DMS53 treated with DMSO at 0.1 percent for 48 hours (cell line): Measurements from ENCODE around the gene DDX1.
"Not testable (repeated sequence)": the region's sequence is repeated elsewhere in the genome, so short reads cannot be mapped to it uniquely, and the experiment has no call there.

ENCODE experiments used
- DNase-seq: peaks from one replicate; lab custom pipeline; 2025; ENCODE audit not compliant: unreplicated experiment; lab: John Stamatoyannopoulos, UW

Gene DDX1

DNA sequence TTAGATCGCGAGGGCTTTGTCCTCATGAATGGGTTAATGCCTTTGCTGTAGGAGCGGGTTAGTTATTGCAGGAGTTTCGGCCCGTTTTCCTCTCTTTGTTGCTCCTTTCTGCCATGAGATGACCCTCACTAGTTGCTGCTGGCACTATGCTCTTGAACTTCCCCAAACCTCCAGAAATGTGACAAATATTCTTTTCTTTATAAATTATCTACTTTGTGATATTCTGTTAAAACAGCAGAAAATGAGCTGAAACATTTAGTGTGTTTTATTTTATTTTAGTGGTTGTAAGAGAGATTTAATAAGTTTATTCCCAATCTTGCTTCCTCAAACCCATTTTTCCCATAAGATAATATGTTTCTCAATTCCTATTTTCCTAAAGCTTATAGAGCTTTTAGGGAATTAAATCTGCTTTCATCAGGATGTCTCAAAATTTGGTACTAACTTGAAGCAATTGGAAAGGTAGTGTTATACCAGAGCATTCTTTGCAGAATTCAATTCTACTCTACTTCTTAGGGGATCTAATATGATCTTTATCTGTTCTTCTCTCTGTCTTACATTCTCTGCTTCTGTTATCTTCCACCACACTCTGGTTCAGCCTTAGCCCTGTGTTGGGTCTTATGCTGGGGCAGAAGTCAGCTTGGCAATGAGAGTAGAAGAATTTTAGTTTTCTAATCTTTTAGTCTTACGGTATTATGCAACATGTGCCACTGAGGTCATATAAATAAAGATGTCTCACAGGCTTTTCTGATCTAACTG lies 23.1 kb downstream of the DDX1 start:
- DNase-seq, result no peak

DNA sequence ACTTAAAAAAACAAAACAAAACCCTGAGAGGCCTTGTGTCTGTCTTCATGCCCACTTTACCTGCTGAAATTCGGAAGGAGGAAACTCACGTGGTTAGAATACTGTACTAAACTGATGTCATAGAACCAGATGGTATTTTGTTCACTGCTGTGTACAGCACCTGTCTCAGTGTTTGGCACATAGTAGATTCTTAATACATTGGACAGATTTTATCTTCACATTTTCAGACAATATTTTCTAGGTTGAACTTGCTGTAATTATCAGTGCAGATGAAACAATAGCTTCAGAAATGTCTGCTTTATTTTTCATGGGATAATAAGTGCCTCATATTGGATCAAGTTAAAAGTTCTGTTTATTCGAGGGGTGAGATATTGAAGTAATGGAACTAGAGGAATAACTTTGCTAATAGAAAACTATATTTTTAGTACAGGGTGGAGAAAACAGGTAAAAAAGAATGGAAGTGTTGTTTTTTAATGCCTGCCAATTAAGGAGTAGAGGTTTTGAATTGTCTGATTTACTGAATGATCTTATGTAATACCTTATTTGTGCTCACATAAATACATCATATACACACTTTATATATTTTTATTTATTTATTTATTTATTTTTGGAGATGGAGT lies 23.7 kb downstream of the DDX1 start:
- DNase-seq, result no peak

DNA sequence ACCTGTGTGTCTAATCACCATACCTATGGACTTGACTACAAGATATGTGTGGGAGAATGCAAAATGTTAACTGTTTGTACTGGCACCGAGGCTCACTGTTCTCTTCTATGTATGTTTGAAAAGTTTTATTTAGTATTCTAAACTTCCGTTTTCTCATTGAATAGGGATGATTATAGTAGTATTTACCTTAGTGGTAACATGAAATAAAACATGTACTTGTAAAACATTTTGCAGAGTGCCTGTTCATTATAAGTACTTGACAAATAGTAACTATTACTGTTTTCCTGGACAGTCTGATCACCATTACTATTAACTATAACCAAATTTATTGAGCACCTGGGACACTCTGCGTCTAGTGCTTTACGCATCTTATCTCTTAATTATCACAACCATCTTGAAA lies 24.8 kb downstream of the DDX1 start:
- no peak for DNase-seq

DNA sequence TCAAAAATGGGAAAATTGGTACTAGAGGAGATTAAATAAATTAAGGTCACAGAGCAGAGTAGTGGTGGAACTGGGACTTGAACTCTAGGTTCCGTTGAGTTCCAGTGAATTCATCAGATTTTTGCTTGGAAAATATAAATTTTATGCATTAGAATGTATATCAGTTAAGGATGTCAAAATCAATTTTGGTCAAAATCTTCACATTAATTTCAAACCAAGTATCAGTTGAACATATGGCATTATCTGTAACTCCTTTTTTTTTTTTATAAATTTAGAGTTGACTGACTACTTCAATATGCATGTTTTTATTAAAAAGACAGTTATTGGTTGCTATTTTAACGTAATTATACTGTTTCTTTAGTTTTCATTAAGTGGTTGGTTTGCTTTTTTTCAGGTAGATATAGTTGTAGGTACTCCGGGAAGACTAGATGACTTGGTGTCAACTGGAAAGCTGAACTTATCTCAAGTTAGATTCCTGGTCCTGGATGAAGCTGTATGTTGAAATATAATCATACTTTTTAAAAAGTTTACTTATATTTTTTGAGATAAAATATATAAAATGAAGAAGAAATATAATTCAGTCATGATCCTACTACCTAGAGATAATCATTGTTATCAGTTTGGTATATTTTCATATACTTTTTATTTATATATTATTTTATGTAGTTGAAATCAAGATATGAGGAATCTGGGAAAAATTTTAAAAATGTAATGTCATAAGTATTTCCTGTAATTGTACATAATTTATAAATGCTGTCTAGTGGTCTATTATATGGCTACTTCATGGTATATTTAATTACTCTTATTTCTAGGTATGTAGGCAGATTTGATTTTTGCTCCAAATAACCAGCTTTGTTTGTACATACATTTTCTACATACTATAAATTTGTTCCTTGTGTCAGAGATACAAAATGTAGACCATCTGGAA lies 25.4 kb downstream of the DDX1 start:
- no peak for DNase-seq

DNA sequence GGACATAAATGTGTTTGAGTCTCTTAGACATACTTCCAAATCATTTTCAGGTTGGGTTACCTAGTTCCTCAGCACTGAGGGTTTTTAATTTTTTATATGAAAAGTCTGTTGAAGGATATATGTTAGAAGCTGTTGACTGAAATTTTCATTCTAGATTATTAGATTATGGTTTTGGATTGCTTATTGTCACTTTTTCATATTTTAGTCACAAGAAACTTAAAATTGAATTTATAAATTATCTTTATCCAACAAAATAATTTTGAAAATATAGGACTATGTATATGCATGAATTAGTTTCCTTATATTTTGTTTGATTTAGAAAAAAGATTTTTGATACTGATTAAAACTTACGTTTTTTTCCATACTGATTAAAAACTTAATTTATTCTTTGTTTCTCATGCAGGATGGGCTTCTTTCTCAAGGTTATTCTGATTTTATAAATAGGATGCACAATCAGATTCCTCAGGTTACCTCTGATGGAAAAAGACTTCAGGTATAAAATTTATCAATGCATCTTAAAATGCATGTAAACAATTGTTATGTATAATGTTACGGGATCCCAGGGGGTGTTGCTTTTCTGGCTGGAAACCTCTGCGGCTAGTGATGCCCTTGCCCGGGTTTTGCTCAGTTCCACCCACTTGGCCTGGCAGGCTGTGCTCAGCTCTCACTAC lies 26.2 kb downstream of the DDX1 start:
- no peak for DNase-seq

DNA sequence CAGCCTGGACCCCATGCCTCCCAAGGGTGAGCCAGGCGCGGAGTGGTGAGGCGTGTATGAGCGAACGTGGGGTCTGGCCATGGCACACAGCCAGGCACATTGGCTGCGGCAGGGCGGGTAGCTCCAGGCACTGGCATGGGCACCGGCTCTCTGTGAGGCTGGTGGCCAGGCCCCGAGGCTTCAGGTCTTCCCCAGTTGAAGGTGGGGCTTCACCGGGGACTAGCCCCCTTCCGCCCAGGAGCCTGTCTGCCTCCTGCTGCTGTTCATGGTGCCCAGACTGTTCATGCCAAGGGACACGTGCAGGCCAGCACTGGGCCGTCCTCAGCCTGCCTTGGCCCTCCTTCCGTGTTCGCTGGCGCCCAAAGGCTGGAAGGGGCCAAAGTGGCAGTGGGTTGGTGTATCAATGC lies 26.8 kb downstream of the DDX1 start:
- no peak for DNase-seq

DNA sequence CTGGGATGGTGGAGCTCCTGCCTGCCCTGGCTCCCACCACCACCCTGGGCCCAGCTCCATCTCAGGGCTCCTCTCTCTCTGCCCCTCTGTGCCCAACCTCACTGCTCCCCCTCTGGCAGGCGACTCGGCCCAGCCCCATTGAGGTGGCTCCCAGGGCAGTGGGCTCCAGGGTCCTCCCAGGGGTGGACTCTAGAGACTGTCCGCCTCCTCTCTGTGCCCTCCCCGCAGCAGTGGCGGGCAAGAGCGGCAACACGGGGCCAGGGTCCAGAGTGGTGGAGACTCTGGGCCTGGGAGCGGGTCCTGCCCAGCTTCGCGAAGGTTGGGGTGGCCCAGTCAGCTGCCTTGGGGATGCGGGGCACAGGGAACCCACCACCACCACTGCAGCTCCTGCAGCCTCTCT lies 27.4 kb downstream of the DDX1 start:
- no peak for DNase-seq

DNA sequence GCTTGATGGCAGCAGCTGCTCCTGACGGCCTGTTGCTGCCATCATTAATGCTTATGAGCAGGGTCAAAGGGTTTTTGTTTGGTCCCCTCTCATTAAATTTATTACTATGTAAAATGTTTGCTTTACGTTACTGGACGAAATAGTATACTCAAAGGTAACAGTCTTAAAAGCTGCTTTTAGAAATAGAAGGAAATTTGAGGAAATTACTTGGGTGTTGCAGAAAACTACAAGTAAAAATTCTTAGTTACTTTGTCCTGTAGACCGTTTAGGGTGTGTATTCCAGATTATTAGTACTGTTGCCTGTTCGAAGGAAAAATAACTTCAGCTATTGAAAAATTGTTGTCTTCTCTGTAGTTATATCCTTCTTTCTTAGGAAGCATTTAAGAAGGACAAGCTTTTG lies 27.8 kb downstream of the DDX1 start:
- DNase-seq, result no peak

DNA sequence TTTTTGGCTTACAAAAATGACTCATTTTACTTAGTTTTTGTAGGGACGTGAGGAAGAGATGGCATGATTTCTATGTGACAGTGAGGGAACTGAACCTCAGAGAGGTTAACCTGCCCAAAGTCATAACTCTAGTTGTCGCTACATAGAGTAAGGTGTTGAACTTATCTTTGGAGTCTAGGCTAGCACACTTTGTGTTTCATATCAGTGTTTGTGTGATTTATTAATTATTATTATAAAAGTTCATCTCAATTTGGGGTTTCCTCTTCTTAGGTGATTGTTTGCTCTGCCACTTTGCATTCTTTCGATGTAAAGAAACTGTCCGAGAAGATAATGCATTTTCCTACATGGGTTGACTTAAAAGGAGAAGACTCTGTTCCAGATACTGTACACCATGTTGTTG lies 28.3 kb downstream of the DDX1 start:
- DNase-seq, result no peak

DNA sequence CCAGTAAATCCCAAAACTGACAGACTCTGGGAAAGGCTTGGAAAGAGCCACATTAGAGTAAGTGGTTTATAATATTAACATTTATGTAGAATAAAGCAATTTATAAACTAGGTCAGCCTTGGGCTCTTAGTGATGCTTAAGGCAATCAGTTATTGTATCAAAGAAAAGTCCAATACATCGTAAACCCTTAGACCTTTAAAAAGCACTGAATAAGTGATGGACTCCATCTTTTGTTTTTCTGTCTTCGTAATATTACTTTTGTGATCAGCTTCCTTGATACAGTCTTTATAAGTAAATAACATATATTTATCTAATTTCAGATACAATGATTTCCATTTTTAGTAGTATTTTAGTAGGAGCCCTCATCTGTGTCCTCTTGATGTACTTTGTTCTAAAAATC lies 28.7 kb downstream of the DDX1 start:
- no peak for DNase-seq

DNA sequence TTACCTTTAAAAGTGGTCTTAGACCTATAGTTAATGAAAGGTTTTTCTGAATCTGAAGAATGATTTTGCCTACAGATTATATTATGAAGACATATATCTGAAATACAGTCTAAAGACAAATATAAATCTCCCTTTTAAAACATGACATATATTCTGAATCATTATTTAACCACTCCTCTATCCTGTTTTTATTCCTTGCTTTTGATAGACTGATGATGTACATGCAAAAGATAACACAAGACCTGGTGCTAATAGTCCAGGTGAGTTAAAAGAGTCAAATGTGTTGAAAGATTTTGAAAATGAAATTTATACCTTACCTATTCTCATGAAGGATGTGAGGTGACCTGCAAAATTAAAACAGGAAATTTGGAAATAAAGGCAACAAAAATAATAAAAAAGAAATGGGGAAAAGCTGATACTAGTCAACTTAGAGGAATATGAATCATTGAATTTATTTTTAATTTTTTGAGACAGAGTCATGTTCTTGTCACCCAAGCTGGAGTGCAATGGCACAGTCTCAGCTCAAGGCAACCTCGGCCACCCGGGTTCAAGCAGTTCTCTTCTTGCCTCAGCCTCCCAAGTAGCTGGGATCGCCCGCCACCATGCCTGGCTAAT lies 29.3 kb downstream of the DDX1 start:
- no peak for DNase-seq

DNA sequence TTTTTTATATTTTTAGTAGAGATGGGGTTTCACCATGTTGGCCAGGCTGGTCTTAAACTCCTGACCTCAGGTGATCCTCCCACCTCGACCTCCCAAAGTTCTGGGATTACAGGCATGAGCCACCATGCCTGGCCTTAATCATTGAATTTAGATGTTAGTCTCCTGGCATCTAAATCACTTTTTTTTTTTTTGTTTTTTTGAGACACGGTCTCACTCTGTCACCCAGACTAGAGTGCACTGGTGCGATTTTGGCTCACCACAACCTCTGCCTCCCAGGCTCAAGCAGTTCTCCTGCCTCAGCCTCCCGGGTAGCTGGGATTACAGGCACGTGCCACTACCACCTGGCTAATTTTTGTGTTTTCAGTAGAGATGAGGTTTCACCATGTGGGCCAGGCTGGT lies 29.8 kb downstream of the DDX1 start:
- DNase-seq, result not testable (repeated sequence)

DNA sequence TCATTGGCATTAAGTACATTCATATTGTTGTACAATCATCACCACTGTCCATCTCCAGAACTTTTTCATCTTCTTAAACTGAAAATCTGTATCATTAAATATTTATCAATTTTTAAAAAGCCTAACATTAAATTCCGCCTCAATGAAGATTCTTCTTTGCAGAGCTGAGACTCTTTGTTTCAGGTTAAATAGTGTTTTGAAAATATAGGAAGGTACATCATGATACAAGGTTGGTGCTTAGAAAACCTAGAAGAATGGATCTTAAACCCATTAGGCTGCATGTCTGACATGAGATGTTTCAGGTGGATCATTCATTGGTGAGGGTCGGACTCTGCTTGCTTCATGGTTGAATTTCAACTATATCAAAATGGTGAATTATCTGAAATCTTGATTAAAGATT lies 30.5 kb downstream of the DDX1 start:
- no peak for DNase-seq

DNA sequence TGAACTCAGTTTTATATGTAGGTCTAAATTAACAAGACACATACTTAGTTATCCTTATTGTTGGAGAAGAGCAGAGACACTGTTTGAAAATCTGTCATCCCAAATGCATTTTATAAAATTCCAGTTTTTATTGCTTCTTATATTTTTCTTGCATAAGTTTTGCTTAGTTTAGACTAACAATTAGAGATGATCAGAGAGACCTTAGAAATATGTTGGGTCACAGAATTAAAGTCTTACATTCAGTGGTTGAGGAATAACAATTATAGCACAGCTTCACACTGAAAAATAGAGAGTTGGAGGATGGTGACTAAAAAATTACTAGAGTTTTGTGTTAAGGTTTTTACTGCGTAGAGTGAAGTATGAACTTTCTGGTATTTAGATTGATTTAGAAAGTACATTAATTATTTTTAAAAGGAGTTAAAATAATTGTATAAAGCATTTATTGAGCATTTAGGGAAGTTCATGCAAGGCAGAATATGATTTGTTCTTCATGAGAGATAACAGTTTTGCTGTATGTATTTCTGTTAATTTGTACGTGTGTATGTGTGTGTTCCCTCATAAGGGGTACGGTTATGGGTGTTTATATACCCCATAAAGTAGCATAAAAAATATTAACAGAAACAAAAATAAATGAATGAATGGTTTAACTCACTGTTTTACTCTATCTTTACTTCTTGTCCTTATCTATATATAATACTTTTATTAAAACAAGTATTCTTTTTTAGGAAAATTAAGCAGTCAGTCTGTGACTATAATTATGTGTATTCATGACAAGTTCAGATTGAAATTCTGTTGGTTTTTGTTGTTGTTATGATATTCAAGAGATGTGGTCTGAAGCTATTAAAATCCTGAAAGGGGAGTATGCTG lies 31.2 kb downstream of the DDX1 start:
- no peak for DNase-seq

DNA sequence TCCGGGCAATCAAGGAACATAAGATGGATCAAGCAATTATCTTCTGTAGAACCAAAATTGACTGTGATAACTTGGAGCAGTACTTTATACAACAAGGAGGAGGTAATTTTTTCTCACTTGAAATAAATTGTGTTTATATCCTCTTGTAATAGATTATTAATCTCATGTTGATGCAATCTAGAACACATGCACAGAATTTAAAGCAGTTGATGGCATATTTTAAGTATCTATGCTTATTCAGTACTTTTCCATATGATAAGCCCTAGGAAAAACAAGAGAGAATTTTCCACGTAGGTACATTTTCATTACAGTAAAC lies 31.8 kb downstream of the DDX1 start:
- no peak for DNase-seq

DNA sequence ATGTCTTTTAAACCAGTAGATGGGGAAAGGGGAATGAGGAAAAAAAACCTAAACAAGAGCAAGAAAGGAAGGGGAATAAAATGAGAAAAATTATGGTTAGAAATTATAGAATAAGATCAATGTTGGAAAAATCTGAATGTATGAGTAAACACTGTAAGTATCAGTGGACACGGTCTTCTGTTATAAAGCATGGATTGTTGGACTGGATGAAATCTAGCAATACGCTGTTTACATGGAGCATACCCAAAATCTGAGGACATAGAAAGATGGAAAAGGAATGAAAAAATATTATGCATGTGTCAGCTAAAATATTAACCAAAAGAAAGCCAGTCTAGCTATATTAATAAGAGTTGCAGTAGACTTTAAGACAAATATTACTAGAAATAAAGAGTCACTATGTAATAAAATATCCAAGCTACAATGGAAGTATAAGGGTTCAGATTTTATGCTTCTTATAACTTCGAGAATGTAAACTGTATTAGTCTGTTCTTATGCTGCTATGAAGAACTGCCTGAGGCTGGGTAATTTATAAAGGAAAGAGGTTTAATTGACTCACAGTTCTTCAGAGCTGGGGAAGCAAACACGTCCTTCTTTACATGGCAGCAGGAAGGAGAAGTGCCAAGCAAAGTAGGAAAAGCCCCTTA lies 32.4 kb downstream of the DDX1 start:
- DNase-seq, result no peak

DNA sequence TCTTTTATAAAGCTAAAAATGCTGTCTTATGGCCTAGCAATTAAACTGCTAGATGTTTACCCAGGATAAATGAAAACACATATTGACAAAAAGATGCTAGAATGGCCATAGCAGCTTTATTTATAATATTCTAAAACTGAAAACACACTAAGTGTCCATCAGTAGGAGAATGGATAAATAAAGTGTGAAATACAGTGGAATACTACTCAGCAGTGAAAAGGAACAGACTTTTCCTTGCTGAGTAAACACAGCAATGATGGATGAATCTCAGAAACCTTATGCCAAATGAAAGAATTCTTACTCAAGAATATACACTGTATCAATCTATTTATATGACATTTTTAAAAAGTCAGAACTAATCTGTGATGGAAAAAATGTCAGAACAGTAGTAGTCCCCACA lies 33.2 kb downstream of the DDX1 start:
- no peak for DNase-seq

DNA sequence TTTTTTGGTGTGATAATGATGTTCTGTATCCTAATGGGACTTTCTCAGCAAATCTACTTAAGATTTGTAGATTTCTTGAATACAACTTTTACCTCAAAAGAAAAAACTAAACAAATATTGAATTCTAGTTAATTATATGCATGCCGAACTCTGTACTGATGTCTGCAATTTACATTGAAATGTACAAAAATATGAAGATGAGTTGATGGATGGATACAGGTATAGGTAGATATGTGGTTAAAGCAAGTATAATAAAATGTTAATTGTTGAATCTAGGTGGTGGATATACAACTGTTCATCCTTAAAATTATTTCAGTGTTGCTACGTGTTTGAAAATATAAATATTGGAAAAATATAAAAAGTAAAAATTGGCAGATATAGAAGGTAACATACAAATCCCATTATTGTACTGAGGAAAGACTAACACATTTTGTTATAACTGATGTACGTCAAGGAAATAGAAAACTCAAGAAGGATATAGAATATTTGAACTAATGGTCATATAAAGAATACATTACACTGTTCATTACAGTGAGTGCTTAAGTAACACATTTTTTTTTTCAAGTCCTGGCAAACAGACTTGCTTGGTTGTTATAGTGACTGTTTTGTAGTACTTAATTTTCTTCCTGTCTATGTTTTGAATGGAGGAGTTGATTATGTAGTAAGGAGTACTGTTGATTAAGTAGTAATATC lies 33.8 kb downstream of the DDX1 start:
- DNase-seq, result no peak

DNA sequence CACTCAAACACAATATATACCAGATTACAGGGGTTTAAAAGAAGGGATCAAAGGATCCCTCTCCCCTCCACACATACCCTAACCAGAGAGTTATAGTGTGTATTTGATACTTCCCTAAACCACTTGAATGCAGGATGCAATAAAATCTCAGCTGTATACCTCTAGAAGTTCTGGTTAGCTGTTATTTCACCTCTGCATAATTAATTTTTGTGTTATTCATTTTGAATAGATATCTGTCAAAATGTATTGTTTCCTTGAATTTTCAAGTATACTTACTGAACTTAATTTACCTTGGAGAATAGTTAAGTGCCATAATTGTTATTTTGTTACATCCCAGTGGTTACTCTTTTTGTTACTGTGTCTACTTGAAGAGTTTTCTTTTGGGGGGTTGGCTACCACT lies 34.5 kb downstream of the DDX1 start:
- DNase-seq, result no peak
